ENCODE results near the gene KIF4B. TPM values are rescaled to one million over a fixed set of nuclear protein-coding genes. Genes with fewer than 3 reads are reported as not detected.
"Not testable (repeated sequence)": the region's sequence is repeated elsewhere in the genome, so short reads cannot be mapped to it uniquely, and the experiment has no call there.

The KIF4B gene
- total RNA-seq, 1 donor = not detected

DNA sequence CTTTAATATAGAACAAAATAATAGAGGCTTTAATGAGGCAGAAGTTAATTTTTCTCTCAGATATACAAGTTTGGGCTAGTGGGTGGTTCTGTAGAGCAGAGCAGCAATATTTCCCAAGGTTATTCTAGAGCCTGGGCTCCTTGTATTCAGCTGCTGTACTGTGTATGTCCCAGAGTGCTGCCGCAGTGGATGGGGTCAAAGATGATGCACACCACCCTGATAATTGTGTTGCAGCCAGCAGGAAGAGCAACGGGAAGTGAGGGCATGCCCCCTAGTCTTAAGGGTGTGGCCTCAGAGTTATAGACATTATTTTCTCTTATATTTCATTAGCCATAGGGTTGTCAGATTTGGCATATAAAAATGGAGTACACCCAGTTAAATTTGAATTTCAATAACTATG is 23.9 kb upstream of the KIF4B start:
- TF ChIP-seq, protein P1, sequence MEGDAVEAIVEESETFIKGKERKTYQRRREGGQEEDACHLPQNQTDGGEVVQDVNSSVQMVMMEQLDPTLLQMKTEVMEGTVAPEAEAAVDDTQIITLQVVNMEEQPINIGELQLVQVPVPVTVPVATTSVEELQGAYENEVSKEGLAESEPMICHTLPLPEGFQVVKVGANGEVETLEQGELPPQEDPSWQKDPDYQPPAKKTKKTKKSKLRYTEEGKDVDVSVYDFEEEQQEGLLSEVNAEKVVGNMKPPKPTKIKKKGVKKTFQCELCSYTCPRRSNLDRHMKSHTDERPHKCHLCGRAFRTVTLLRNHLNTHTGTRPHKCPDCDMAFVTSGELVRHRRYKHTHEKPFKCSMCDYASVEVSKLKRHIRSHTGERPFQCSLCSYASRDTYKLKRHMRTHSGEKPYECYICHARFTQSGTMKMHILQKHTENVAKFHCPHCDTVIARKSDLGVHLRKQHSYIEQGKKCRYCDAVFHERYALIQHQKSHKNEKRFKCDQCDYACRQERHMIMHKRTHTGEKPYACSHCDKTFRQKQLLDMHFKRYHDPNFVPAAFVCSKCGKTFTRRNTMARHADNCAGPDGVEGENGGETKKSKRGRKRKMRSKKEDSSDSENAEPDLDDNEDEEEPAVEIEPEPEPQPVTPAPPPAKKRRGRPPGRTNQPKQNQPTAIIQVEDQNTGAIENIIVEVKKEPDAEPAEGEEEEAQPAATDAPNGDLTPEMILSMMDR (IDR thresholded peaks at IDR 0.05; ENCODE audit: insufficient read depth, low read length) = no peak
- no peak for DNase-seq (ENCODE audit: low read depth)
- no peak overlapping the region for H3K4me3 ChIP-seq (ENCODE audit: low read depth, low read length)

DNA sequence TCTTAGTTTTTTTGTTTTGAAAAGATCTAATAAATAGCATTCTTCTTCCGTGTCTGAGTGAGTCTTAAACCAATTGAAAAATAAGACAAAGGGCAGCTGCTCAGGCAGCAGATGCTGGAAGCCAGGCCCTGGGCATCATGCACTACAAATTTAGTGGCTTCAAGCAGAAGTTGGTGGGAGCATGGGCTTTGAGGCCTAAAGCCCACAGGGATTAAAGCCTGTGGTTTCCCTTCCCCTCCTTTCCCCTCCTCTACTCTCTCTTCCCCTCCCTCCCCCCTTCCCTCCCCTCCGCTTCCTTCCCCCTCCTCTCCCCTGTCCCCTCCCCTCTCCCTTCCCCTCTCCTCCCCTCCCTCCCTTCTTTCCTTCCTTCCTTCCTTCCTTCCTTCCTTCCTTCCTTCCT is 20.1 kb upstream of the KIF4B start:
- TF ChIP-seq, protein P1 (IDR thresholded peaks at IDR 0.05; ENCODE audit: insufficient read depth, low read length) = no peak
- no peak overlapping the region for H3K4me3 ChIP-seq (ENCODE audit: low read depth, low read length)
- no peak for DNase-seq (ENCODE audit: low read depth)

DNA sequence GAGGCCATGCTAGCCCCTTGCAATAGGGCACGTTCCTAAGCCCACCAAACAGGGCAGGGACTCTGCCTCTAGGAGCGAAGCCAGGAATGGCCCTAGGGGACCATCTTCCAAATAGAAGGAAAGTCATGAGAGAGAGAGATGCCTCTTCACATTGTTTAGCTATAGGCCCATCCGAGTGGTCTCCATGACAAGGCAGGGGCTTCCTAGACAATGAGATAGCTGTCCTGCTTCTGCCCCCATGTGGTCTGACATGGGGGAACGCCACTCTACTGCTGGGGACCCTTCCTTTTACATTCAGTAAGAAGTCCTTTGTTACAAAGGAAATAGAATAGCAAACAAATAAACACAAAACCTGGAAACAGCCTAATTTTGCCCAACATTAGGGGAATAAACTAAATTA is 17.9 kb upstream of the KIF4B start:
- DNase-seq (ENCODE audit: low read depth) = no peak
- TF ChIP-seq, protein P1 (IDR thresholded peaks at IDR 0.05; ENCODE audit: insufficient read depth, low read length) = no peak
- no peak overlapping the region for H3K4me3 ChIP-seq (ENCODE audit: low read depth, low read length)

DNA sequence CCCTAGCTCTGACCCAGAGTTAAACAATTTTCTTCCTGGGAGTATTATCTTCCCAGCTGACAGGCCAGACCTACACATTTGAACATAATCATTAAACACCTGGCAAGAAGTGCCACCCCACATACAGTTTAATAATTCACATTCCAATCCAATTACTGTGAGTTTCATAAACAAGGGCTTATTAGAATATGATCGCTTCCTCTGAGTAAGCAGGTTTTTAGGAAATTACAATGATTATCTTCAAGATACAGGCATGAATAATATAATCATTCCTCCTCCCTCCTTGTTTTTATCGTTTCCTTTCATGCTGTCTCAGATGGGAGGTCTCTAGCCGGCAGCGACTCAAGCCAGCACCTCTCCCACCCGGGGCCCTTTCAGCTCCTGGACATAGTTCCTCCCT is 15.8 kb upstream of the KIF4B start:
- H3K4me3 ChIP-seq (ENCODE audit: low read depth, low read length) = no peak overlapping the region
- no peak for DNase-seq (ENCODE audit: low read depth)
- TF ChIP-seq, protein P1 (IDR thresholded peaks at IDR 0.05; ENCODE audit: insufficient read depth, low read length) = no peak

DNA sequence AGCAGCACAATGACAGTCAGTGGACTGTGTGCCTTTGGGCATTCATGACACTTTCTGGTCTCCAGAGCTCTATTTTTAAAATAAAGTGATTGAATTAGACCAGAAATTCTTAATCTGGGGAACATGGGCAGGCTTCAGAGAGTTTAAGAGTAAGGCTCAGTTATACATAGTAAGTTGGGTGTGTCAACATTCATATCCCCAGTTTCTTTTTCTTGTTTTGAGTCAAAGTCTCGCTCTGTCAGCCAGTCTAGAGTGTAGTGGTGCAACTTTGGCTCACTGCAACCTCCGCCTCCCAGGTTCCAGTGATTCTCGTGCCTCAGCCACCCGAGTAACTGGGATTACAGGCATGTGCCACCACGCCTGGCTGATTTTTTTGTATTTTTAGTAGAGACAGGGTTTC is 13.7 kb upstream of the KIF4B start:
- TF ChIP-seq, protein P1 (IDR thresholded peaks at IDR 0.05; ENCODE audit: insufficient read depth, low read length) = no peak
- DNase-seq (ENCODE audit: low read depth) = no peak
- no peak overlapping the region for H3K4me3 ChIP-seq (ENCODE audit: low read depth, low read length)

DNA sequence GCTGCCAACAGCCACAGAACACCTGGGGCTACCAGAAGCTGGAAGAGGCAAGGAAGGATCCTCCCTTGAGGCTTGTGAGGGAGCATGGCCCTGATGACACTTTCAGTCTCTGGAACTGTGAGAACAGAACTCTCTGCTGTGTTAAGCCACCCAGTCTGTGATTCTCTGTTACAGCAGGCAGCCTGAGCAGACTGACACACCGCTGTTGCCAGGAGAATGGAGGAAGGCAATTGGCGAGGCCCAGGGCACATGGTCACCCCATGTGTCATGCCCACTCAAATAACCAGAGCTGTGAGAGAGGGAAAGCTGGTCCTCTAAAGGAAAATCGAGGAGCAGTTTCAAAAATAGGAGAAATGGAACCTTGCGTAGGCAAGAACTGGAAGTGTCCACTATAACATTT is 12.0 kb upstream of the KIF4B start:
- TF ChIP-seq, protein P1 (IDR thresholded peaks at IDR 0.05; ENCODE audit: insufficient read depth, low read length) = no peak
- H3K4me3 ChIP-seq (ENCODE audit: low read depth, low read length) = no peak overlapping the region
- no peak for DNase-seq (ENCODE audit: low read depth)

DNA sequence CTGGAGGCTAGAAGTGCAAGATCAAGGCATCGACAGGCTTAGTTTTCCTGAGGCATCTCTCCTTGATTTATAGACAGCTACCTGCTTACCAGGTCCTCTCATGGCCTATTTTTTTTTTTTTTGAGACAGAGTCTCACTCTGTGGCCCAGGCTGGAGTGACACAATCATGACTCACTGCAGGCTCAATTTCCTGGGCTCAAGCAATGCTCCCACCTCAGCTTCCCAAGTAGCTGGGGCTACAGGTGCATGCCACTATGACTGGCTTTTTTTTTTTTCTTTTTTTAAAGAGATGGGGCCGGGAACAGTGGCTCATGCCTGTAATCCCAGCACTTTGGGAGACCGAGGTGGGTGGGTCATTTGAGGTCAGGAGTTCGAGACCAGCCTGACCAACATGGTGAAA is 10.8 kb upstream of the KIF4B start:
- DNase-seq (ENCODE audit: low read depth) = not testable (repeated sequence)

More for the DNA sequence above, 10.8 kb upstream of the KIF4B start:
- not testable (repeated sequence) for H3K4me3 ChIP-seq (ENCODE audit: low read depth, low read length)
